Muscle of back (tissue), 11 donors: ENCODE data around the gene MS4A10. TPM values are rescaled to one million over a fixed set of nuclear protein-coding genes. Genes with fewer than 3 reads are reported as not detected.

Experiments used
- DNase-seq, 3 donors: peaks; one replicate each; pipeline versions ENCODE4 v3.0.0 to v3.0.0-alpha.2; 2013
- polyA plus RNA-seq, 10 donors: library from polyadenylated mRNA; unstranded; fragments of 120-200 nt; gene quantifications; one replicate each; pipeline ENCODE4 v1.2.1, GENCODE V29; 2013; ENCODE audit not compliant: insufficient read length in 10 of 10

MS4A10 gene
- polyA plus RNA-seq, 10 donors: 0.07 TPM; not detected in 9

GRCh38 chr11:60786811-60787567 is 1.9 kb downstream of the MS4A10 start:
- DNase-seq: peak; percentile 81 to 91 (median 86)

- no peak for DNase-seq
Observed at GRCh38 chr11:60788401-60789125, 3.4 kb downstream of the MS4A10 start.

GRCh38 chr11:60790726-60791125 is 5.6 kb downstream of the MS4A10 start:
- DNase-seq: no peak

- DNase-seq: no peak
Observed at GRCh38 chr11:60791153-60791933, 6.2 kb downstream of the MS4A10 start.

- DNase-seq: no peak
Observed at GRCh38 chr11:60792521-60792920, 7.4 kb downstream of the MS4A10 start.

GRCh38 chr11:60795291-60795690 is 10.2 kb downstream of the MS4A10 start:
- DNase-seq: no peak

- no peak for DNase-seq
Observed at GRCh38 chr11:60797846-60798630, 12.9 kb downstream of the MS4A10 start.

GRCh38 chr11:60798631-60799030 is 13.5 kb downstream of the MS4A10 start:
- DNase-seq: no peak

GRCh38 chr11:60801194-60801593 is 16.1 kb downstream of the MS4A10 start:
- DNase-seq: no peak

GRCh38 chr11:60803273-60803936 is 18.3 kb downstream of the MS4A10 start:
- no peak for DNase-seq

- DNase-seq: no peak
Observed at GRCh38 chr11:60809249-60809648, 24.1 kb downstream of the MS4A10 start.

- no peak for DNase-seq
Observed at GRCh38 chr11:60809691-60810090, 24.6 kb downstream of the MS4A10 start.

GRCh38 chr11:60810151-60810550 is 25.0 kb downstream of the MS4A10 start:
- no peak for DNase-seq

GRCh38 chr11:60810569-60810968 is 25.4 kb downstream of the MS4A10 start:
- peak in 1 of 3 donors; percentile 16 for DNase-seq

GRCh38 chr11:60813324-60813723 is 28.2 kb downstream of the MS4A10 start:
- DNase-seq: no peak

- no peak for DNase-seq
Observed at GRCh38 chr11:60814112-60814511, 29.0 kb downstream of the MS4A10 start.

GRCh38 chr11:60816590-60817157 is 31.5 kb downstream of the MS4A10 start:
- no peak for DNase-seq

- no peak for DNase-seq
Observed at GRCh38 chr11:60818057-60818456, 32.9 kb downstream of the MS4A10 start.

- no peak for DNase-seq
Observed at GRCh38 chr11:60821827-60822599, 36.9 kb downstream of the MS4A10 start.
